ENCODE data around the gene PLAGL1.

PLAGL1 gene

GRCh38 chr6:143974089-143974488 is 34.0 kb downstream of the PLAGL1 start:
- Histone ChIP-seq H3K4me1 (ENCODE audit: insufficient read depth, low read length) (peaks cover 41% of the 10 kb centered on the region), H3K27ac (ENCODE audit: low read length) (no peak overlapping the region), H3K9ac (ENCODE audit: low read depth, low read length) (no peak overlapping the region), H3K36me3 (ENCODE audit: insufficient read depth, low read depth, low read length) (no peaks in the 10 kb centered on the region), H3K9me3 (ENCODE audit: insufficient read depth, low read depth, low read length) (no peaks in the 10 kb centered on the region), H3K4me3 (ENCODE audit: low read length) (peak overlapping the region; percentile 31), H3K27me3 (ENCODE audit: insufficient read depth, low read length) (peaks cover 83% of the 10 kb centered on the region)

DNA sequence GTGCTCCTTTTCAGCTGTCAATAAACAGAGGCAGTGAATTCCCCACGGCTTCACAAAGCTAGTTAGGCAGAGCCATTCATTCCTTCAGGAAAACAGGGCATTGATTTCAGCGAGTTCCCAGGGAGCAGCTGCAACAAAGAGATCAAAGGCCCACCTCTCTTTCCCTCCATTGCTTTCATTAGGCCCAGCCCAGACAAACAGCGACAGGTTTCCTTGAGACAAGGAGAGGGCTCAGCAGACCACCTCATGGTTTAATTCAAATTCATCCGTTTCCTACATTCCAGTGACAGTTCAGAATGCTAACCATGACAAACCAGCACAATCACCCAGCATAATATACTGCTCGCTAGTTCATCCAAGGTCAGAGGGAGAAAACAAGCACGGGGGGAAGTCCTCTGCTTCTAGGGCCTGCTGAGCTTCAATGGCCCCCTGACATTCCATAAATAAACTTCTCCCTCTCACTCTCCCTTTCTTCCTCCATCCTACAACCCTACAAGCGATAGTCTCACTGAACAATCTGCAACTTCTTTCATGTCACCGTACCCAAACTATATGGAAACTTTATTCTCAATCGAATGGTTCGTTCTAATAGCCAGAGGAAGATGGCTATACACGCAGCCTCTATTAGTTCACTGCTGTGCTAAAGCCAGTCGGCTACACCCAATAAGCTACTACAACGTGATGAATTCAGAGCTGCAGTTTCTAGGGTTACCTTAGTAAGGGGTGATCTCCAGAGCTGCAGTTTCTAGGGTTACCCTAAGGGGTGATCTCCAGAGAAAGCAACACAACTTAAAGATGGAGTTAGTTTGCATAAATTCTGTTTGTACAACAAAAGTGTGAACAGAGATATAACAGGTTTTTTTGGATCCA is 34.7 kb downstream of the PLAGL1 start:
- Histone ChIP-seq H3K4me1 (ENCODE audit: insufficient read depth, low read length) (peaks cover 41% of the 10 kb centered on the region), H3K27ac (ENCODE audit: low read length) (no peak overlapping the region), H3K9ac (ENCODE audit: low read depth, low read length) (no peak overlapping the region), H3K36me3 (ENCODE audit: insufficient read depth, low read depth, low read length) (no peaks in the 10 kb centered on the region), H3K4me3 (ENCODE audit: low read length) (peak overlapping the region; percentile 31), H3K27me3 (ENCODE audit: insufficient read depth, low read length) (peaks cover 86% of the 10 kb centered on the region), H3K9me3 (ENCODE audit: insufficient read depth, low read depth, low read length) (no peaks in the 10 kb centered on the region)

DNA sequence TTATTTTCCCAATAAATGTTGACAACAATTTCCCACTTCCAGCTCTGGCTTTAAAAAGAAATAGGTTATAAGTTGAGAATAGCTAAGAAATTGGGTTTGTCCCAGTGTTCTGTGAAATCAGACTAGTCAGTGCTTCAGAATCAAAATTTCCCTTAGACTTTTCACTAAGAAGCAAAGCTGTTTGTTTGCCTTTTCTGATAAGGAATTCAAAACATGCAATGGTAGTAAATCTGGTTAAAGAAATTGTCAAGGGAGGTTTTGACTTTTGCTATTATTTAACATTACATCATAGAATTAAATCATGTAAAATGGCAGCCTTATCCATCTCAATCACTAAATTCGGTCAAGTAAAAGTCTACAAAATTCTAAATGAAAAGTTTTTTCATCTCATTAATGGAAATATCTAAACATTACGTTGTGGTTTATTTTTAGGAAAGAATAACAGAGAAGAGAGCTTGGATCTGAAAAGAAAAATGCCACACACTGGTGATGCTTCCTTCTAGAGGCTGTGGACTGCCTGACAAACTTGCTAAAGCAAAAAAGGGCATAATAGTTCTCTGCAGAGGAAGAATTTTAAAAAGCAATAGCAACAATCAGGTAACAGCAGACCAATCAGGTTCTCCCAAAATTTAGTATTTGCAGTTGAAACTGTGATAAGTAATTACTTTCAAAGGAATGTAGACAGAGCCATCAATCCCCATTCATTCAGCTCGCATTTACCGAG is 36.4 kb downstream of the PLAGL1 start:
- peaks cover 41% of the 10 kb centered on the region for H3K4me1 ChIP-seq (ENCODE audit: insufficient read depth, low read length)
- H3K9me3 ChIP-seq (ENCODE audit: insufficient read depth, low read depth, low read length), result no peaks in the 10 kb centered on the region
- H3K36me3 ChIP-seq (ENCODE audit: insufficient read depth, low read depth, low read length), result no peaks in the 10 kb centered on the region
- no peak overlapping the region for H3K27ac ChIP-seq (ENCODE audit: low read length)
- H3K27me3 ChIP-seq (ENCODE audit: insufficient read depth, low read length), result peaks cover 96% of the 10 kb centered on the region
- no peak overlapping the region for H3K4me3 ChIP-seq (ENCODE audit: low read length)
- no peak overlapping the region for H3K9ac ChIP-seq (ENCODE audit: low read depth, low read length)

GRCh38 chr6:143970456-143971218 is 37.4 kb downstream of the PLAGL1 start:
- Histone ChIP-seq H3K4me1 (ENCODE audit: insufficient read depth, low read length) (peaks cover 44% of the 10 kb centered on the region), H3K27me3 (ENCODE audit: insufficient read depth, low read length) (peaks cover 96% of the 10 kb centered on the region), H3K9me3 (ENCODE audit: insufficient read depth, low read depth, low read length) (no peaks in the 10 kb centered on the region)

GRCh38 chr6:143969077-143969476 is 39.0 kb downstream of the PLAGL1 start:
- peaks cover 38% of the 10 kb centered on the region for H3K4me1 ChIP-seq (ENCODE audit: insufficient read depth, low read length)
- no peak overlapping the region for H3K4me3 ChIP-seq (ENCODE audit: low read length)
- H3K27me3 ChIP-seq (ENCODE audit: insufficient read depth, low read length), result peaks cover 96% of the 10 kb centered on the region
- no peak overlapping the region for H3K9ac ChIP-seq (ENCODE audit: low read depth, low read length)
- H3K27ac ChIP-seq (ENCODE audit: low read length), result no peak overlapping the region
- no peaks in the 10 kb centered on the region for H3K36me3 ChIP-seq (ENCODE audit: insufficient read depth, low read depth, low read length)
- no peaks in the 10 kb centered on the region for H3K9me3 ChIP-seq (ENCODE audit: insufficient read depth, low read depth, low read length)

More at GRCh38 chr6:143970456-143971218, 37.4 kb downstream of the PLAGL1 start:
- Histone ChIP-seq H3K36me3 (ENCODE audit: insufficient read depth, low read depth, low read length) (no peaks in the 10 kb centered on the region), H3K27ac (ENCODE audit: low read length) (no peak overlapping the region), H3K4me3 (ENCODE audit: low read length) (no peak overlapping the region), H3K9ac (ENCODE audit: low read depth, low read length) (no peak overlapping the region)

DNA sequence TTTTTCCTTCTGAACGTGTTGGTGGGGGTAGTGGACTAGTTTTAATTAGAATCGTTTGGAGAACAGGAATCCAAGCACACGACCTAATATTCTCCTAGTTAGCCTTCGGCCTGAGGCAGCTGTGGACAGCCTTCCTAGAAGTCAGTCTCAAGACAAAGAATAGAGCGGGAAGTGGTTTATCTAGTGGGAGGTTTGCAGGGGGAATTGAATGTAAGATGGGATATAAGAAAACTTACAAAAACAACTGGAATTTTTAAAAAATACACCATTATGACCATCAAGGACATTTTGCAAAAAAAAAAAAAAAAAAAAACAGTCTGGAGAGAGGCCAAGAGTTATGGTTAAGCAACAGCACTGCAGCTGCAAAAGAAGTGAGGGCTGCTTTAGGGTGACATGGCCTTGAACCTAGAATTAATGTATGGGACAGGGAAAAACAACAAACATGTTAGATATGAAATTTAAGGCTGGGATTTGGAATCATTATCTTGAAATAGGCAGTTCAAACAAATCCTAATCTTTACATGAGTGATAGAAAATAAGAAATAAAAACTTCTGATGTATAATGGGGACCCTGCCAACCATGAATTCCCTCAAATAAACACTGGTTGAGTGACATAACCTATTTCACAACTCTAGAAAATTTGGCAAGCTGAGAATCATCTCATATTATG is 40.2 kb downstream of the PLAGL1 start:
- no peak overlapping the region for H3K4me3 ChIP-seq (ENCODE audit: low read length)

GRCh38 chr6:143966312-143966711 is 41.7 kb downstream of the PLAGL1 start:
- no peak overlapping the region for H3K4me3 ChIP-seq (ENCODE audit: low read length)
- peaks cover 100% of the 10 kb centered on the region for H3K27me3 ChIP-seq (ENCODE audit: insufficient read depth, low read length)
- no peak overlapping the region for H3K9ac ChIP-seq (ENCODE audit: low read depth, low read length)
- no peaks in the 10 kb centered on the region for H3K36me3 ChIP-seq (ENCODE audit: insufficient read depth, low read depth, low read length)
- H3K9me3 ChIP-seq (ENCODE audit: insufficient read depth, low read depth, low read length), result no peaks in the 10 kb centered on the region
- peaks cover 42% of the 10 kb centered on the region for H3K4me1 ChIP-seq (ENCODE audit: insufficient read depth, low read length)
- H3K27ac ChIP-seq (ENCODE audit: low read length), result no peak overlapping the region

More for the DNA sequence above, 40.2 kb downstream of the PLAGL1 start:
- no peaks in the 10 kb centered on the region for H3K9me3 ChIP-seq (ENCODE audit: insufficient read depth, low read depth, low read length)
- H3K27me3 ChIP-seq (ENCODE audit: insufficient read depth, low read length), result peaks cover 100% of the 10 kb centered on the region
- H3K36me3 ChIP-seq (ENCODE audit: insufficient read depth, low read depth, low read length), result no peaks in the 10 kb centered on the region
- peaks cover 43% of the 10 kb centered on the region for H3K4me1 ChIP-seq (ENCODE audit: insufficient read depth, low read length)
- no peak overlapping the region for H3K9ac ChIP-seq (ENCODE audit: low read depth, low read length)
- no peak overlapping the region for H3K27ac ChIP-seq (ENCODE audit: low read length)

GRCh38 chr6:143965503-143966171 is 42.4 kb downstream of the PLAGL1 start:
- H3K27me3 ChIP-seq (ENCODE audit: insufficient read depth, low read length), result peaks cover 100% of the 10 kb centered on the region
- H3K36me3 ChIP-seq (ENCODE audit: insufficient read depth, low read depth, low read length), result no peaks in the 10 kb centered on the region
- H3K9ac ChIP-seq (ENCODE audit: low read depth, low read length), result no peak overlapping the region
- no peak overlapping the region for H3K27ac ChIP-seq (ENCODE audit: low read length)
- no peak overlapping the region for H3K4me3 ChIP-seq (ENCODE audit: low read length)
- H3K4me1 ChIP-seq (ENCODE audit: insufficient read depth, low read length), result peaks cover 48% of the 10 kb centered on the region
- no peaks in the 10 kb centered on the region for H3K9me3 ChIP-seq (ENCODE audit: insufficient read depth, low read depth, low read length)

DNA sequence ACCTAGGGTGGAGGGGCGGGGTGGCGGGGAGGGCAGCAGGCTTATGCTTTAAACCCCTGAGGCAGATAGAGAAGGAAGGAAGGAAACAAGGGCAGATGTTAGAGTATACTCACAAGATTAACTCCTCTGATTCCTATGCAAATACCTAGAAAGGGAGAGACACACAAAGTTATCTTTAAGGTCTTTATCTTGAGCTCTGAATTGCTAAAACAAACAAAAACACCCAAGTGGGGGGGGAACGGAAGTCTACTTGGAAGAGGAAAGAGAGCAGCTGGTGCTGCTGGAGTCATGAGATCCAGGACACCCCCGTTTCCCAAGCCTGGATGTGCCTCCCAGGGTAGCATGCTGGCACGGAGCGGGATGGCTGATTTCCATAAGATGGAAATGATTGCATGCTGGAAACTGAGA is 43.4 kb downstream of the PLAGL1 start:
- Histone ChIP-seq H3K36me3 (ENCODE audit: insufficient read depth, low read depth, low read length) (no peaks in the 10 kb centered on the region), H3K4me3 (ENCODE audit: low read length) (no peak overlapping the region), H3K27me3 (ENCODE audit: insufficient read depth, low read length) (peaks cover 100% of the 10 kb centered on the region), H3K27ac (ENCODE audit: low read length) (no peak overlapping the region), H3K9ac (ENCODE audit: low read depth, low read length) (no peak overlapping the region), H3K9me3 (ENCODE audit: insufficient read depth, low read depth, low read length) (no peaks in the 10 kb centered on the region), H3K4me1 (ENCODE audit: insufficient read depth, low read length) (peaks cover 57% of the 10 kb centered on the region)

GRCh38 chr6:143963158-143963919 is 44.7 kb downstream of the PLAGL1 start:
- Histone ChIP-seq H3K27ac (ENCODE audit: low read length) (no peak overlapping the region), H3K9ac (ENCODE audit: low read depth, low read length) (no peak overlapping the region), H3K36me3 (ENCODE audit: insufficient read depth, low read depth, low read length) (no peaks in the 10 kb centered on the region), H3K4me1 (ENCODE audit: insufficient read depth, low read length) (peaks cover 65% of the 10 kb centered on the region), H3K27me3 (ENCODE audit: insufficient read depth, low read length) (peaks cover 100% of the 10 kb centered on the region), H3K4me3 (ENCODE audit: low read length) (peak overlapping the region; percentile 24; the same call in 1 of the 2 replicates), H3K9me3 (ENCODE audit: insufficient read depth, low read depth, low read length) (no peaks in the 10 kb centered on the region)
